Measurements from ENCODE around the gene ASAP2.

Gene ASAP2

GRCh38 chr2:9407363-9407811 is 200.8 kb downstream of the ASAP2 start:
- TF ChIP-seq CTCF (IDR thresholded peaks at IDR 0.05; ENCODE audit: low read depth, low read length, missing control alignments), result no peak

GRCh38 chr2:9408641-9409151 is 202.1 kb downstream of the ASAP2 start:
- no peak overlapping the region for H3K4me3 ChIP-seq (replicated peaks; ENCODE audit: low read depth, low read length)
- no peak for DNase-seq (ENCODE audit: extremely low read depth, low read depth)
- no peak for TF ChIP-seq CTCF (IDR thresholded peaks at IDR 0.05; ENCODE audit: low read depth, low read length, missing control alignments)

More at GRCh38 chr2:9407363-9407811, 200.8 kb downstream of the ASAP2 start:
- DNase-seq (ENCODE audit: extremely low read depth, low read depth), result no peak
- no peak overlapping the region for H3K4me3 ChIP-seq (replicated peaks; ENCODE audit: low read depth, low read length)

GRCh38 chr2:9410108-9410507 is 203.5 kb downstream of the ASAP2 start:
- TF ChIP-seq CTCF (IDR thresholded peaks at IDR 0.05; ENCODE audit: low read depth, low read length, missing control alignments), result no peak
- DNase-seq (ENCODE audit: extremely low read depth, low read depth), result no peak
- no peak overlapping the region for H3K4me3 ChIP-seq (replicated peaks; ENCODE audit: low read depth, low read length)

GRCh38 chr2:9412781-9413180 is 206.2 kb downstream of the ASAP2 start:
- no peak for TF ChIP-seq CTCF (IDR thresholded peaks at IDR 0.05; ENCODE audit: low read depth, low read length, missing control alignments)
- no peak overlapping the region for H3K4me3 ChIP-seq (replicated peaks; ENCODE audit: low read depth, low read length)
- no peak for DNase-seq (ENCODE audit: extremely low read depth, low read depth)

- TF ChIP-seq CTCF (IDR thresholded peaks at IDR 0.05; ENCODE audit: low read depth, low read length, missing control alignments), result no peak
- H3K4me3 ChIP-seq (replicated peaks; ENCODE audit: low read depth, low read length), result no peak overlapping the region
- DNase-seq (ENCODE audit: extremely low read depth, low read depth), result no peak
Measured at GRCh38 chr2:9415516-9416169, 209.0 kb downstream of the ASAP2 start.

GRCh38 chr2:9416267-9416961 is 209.8 kb downstream of the ASAP2 start:
- no peak for DNase-seq (ENCODE audit: extremely low read depth, low read depth)
- TF ChIP-seq CTCF (IDR thresholded peaks at IDR 0.05; ENCODE audit: low read depth, low read length, missing control alignments), result no peak
- no peak overlapping the region for H3K4me3 ChIP-seq (replicated peaks; ENCODE audit: low read depth, low read length)

All from HFF-Myc (cell line).